IMR-90 (cell line): ENCODE results near the gene ADGRL3. TPM values are rescaled to one million over a fixed set of nuclear protein-coding genes. Genes with fewer than 3 reads are reported as not detected.

Experiments
- ATAC-seq: fragments of 200-7000 bp; cut with Tn5 transposase; 2 replicates; pipeline ENCODE4 v1.9.1; 2020; ENCODE audit warnings: low read depth, mild to moderate bottlenecking, moderate library complexity
- BruUV-seq: library from RNA; stranded (reverse); fragments of 400-500 nt; replicated peaks from 2 replicates; lab custom pipeline; 2021; lab: Mats Ljungman, UMichigan
- CTCF ChIA-PET: fragments of 300-600 bp; formaldehyde crosslinking; extraction: SDS; loops from one replicate; lab custom pipeline; 2021; ENCODE audit warnings: antibody characterized with exemption; lab: Yijun Ruan, JAX
- POLR2A ChIA-PET: fragments of 300-600 bp; sonication (Branson Sonifier 250); formaldehyde crosslinking; loops from one replicate; lab custom pipeline; 2022; ENCODE audit warnings: antibody characterized with exemption; ENCODE audit not compliant: unreplicated experiment; lab: Charles Lee
- DNase-seq: peaks from one replicate; pipeline ENCODE4 v3.0.0; 2013
- H2AFZ ChIP-seq: replicated peaks from 2 replicates; pipeline ENCODE3; 2013; ENCODE audit warnings: low read length, mild to moderate bottlenecking; ENCODE audit not compliant: poor library complexity
- H2AK5ac ChIP-seq: 2 replicates; pipeline ENCODE4 v1.6.1; 2013; ENCODE audit warnings: low read depth, low read length, inconsistent platforms
- H2AK9ac ChIP-seq: replicated peaks from 2 replicates; pipeline ENCODE3; 2013; ENCODE audit warnings: mild to moderate bottlenecking, low read depth, low read length, moderate library complexity; ENCODE audit not compliant: poor library complexity
- H2BK120ac ChIP-seq: 2 replicates; pipeline ENCODE4 v1.6.1; 2013; ENCODE audit warnings: low read depth, low read length, inconsistent platforms
- H2BK15ac ChIP-seq: 3 replicates; pipeline ENCODE4 v1.6.1; 2013; ENCODE audit warnings: low read depth, low read length, inconsistent platforms
- H2BK20ac ChIP-seq: 2 replicates; pipeline ENCODE4 v1.6.1; 2013; ENCODE audit warnings: low read depth, mild to moderate bottlenecking, inconsistent platforms, low read length, moderate library complexity
- H2BK5ac ChIP-seq: 2 replicates; pipeline ENCODE4 v1.6.1; 2013; ENCODE audit warnings: mild to moderate bottlenecking, low read depth, low read length, inconsistent platforms; ENCODE audit not compliant: poor library complexity, severe bottlenecking
- H3K14ac ChIP-seq: replicated peaks from 2 replicates; pipeline ENCODE4 v1.6.1; 2013; ENCODE audit warnings: low read depth, low read length, inconsistent platforms
- H3K18ac ChIP-seq: 2 replicates; pipeline ENCODE4 v1.6.1; 2013; ENCODE audit warnings: low read depth, low read length, control low read depth
- H3K23ac ChIP-seq: 2 replicates; pipeline ENCODE4 v1.6.1; 2013; ENCODE audit warnings: low read depth, low read length, inconsistent platforms
- H3K27ac ChIP-seq: 2 replicates; pipeline ENCODE4 v1.5.1; 2013; ENCODE audit warnings: mild to moderate bottlenecking, control low read depth, low read length; ENCODE audit not compliant: insufficient read depth
- H3K27me3 ChIP-seq: 2 replicates; pipeline ENCODE4 v1.6.1; 2013; ENCODE audit warnings: low read length; ENCODE audit not compliant: control insufficient read depth, insufficient read depth
- H3K36me3 ChIP-seq: 2 replicates; pipeline ENCODE4 v1.6.1; 2013; ENCODE audit warnings: low read length, mixed read lengths; ENCODE audit not compliant: control insufficient read depth, insufficient read depth
- H3K4ac ChIP-seq: 2 replicates; pipeline ENCODE4 v1.6.1; 2013; ENCODE audit warnings: low read depth, low read length, inconsistent platforms
- H3K4me1 ChIP-seq: 2 replicates; pipeline ENCODE4 v1.6.1; 2013; ENCODE audit warnings: low read length, mixed read lengths; ENCODE audit not compliant: control insufficient read depth, insufficient read depth
- H3K4me2 ChIP-seq: 2 replicates; pipeline ENCODE4 v1.6.1; 2013; ENCODE audit warnings: low read depth, mild to moderate bottlenecking, control low read depth, low read length, moderate library complexity
- H3K4me3 ChIP-seq: 2 replicates; pipeline ENCODE4 v1.5.1; 2013; ENCODE audit warnings: low read depth, mild to moderate bottlenecking, control low read depth, low read length, moderate library complexity; ENCODE audit not compliant: insufficient read depth
- H3K56ac ChIP-seq: 2 replicates; pipeline ENCODE4 v1.6.1; 2013; ENCODE audit warnings: low read length, inconsistent platforms; ENCODE audit not compliant: insufficient read depth; ENCODE audit errors: extremely low read depth
- H3K79me1 ChIP-seq, 2 experiments: 2 replicates each; pipeline ENCODE4 v1.6.1; 2013; ENCODE audit warnings: low read length in 2 of 2, inconsistent platforms in 1 of 2, low read depth in 1 of 2
- H3K9ac ChIP-seq: 2 replicates; pipeline ENCODE4 v1.6.1; 2013; ENCODE audit warnings: low read depth, low read length, control low read depth
- H3K9me1 ChIP-seq: 2 replicates; pipeline ENCODE4 v1.6.1; 2013; ENCODE audit warnings: low read length, inconsistent platforms; ENCODE audit not compliant: insufficient read depth
- H3K9me3 ChIP-seq: 2 replicates; pipeline ENCODE4 v1.6.1; 2013; ENCODE audit warnings: low read length; ENCODE audit not compliant: control insufficient read depth, insufficient read depth
- H4K20me1 ChIP-seq: 2 replicates; pipeline ENCODE4 v1.6.1; 2013; ENCODE audit warnings: low read length, inconsistent platforms; ENCODE audit not compliant: insufficient read depth
- H4K5ac ChIP-seq: 2 replicates; pipeline ENCODE4 v1.6.1; 2013; ENCODE audit warnings: mild to moderate bottlenecking, low read depth, low read length, control low read depth
- H4K8ac ChIP-seq, 2 experiments: 2 replicates each; pipeline ENCODE4 v1.6.1; 2013; ENCODE audit warnings: low read depth in 2 of 2, low read length in 2 of 2, control low read depth in 1 of 2, inconsistent platforms in 1 of 2
- H4K91ac ChIP-seq: 2 replicates; pipeline ENCODE4 v1.6.1; 2013; ENCODE audit warnings: low read depth, low read length, inconsistent platforms; ENCODE audit not compliant: insufficient read depth
- BHLHE40 ChIP-seq: fragments of 150-350 bp; IDR thresholded peaks from 2 replicates; pipeline ENCODE4 v1.6.1; 2016; ENCODE audit warnings: mild to moderate bottlenecking, low read depth, low read length
- CEBPB ChIP-seq: IDR thresholded peaks from 2 replicates; pipeline ENCODE4 v1.6.1; 2012; ENCODE audit warnings: low read depth, low read length, improper control_type of control experiment
- CHD1 ChIP-seq: IDR thresholded peaks from 2 replicates; pipeline ENCODE4 v1.6.1; 2012; ENCODE audit warnings: low read depth, low read length, improper control_type of control experiment
- CTCF ChIP-seq: conservative IDR thresholded peaks from 2 replicates; pipeline ENCODE4 v1.5.1; 2012; ENCODE audit warnings: mild to moderate bottlenecking, low read depth, low read length, improper control_type of control experiment
- ELK1 ChIP-seq: fragments of 150-350 bp; IDR thresholded peaks from 2 replicates; pipeline ENCODE4 v1.6.1; 2016; ENCODE audit warnings: low read depth, mild to moderate bottlenecking, low read length, moderate library complexity, borderline replicate concordance
- FOS ChIP-seq: fragments of 150-350 bp; IDR thresholded peaks from 2 replicates; pipeline ENCODE4 v1.6.1; 2016; ENCODE audit warnings: low read depth, low read length
- MAFK ChIP-seq: IDR thresholded peaks from 2 replicates; pipeline ENCODE4 v1.6.1; 2012; ENCODE audit warnings: low read depth, low read length, improper control_type of control experiment
- MAZ ChIP-seq: IDR thresholded peaks from 2 replicates; pipeline ENCODE4 v1.6.1; 2012; ENCODE audit warnings: low read depth, mild to moderate bottlenecking, low read length, improper control_type of control experiment, moderate library complexity, borderline replicate concordance
- MXI1 ChIP-seq: IDR thresholded peaks from 2 replicates; pipeline ENCODE4 v1.6.1; 2012; ENCODE audit warnings: low read depth, mild to moderate bottlenecking, low read length, moderate library complexity, borderline replicate concordance
- NFE2L2 ChIP-seq: fragments of 150-350 bp; IDR thresholded peaks from 2 replicates; pipeline ENCODE4 v1.6.1; 2016; ENCODE audit warnings: low read depth, mild to moderate bottlenecking, low read length
- POLR2A ChIP-seq: IDR thresholded peaks from 2 replicates; pipeline ENCODE4 v1.6.1; 2012; ENCODE audit warnings: mild to moderate bottlenecking, low read depth, low read length
- RAD21 ChIP-seq: IDR thresholded peaks from 2 replicates; pipeline ENCODE4 v1.6.1; 2012; ENCODE audit warnings: low read length, improper control_type of control experiment
- RCOR1 ChIP-seq: IDR thresholded peaks from 2 replicates; pipeline ENCODE4 v1.6.1; 2012; ENCODE audit warnings: mild to moderate bottlenecking, low read length, improper control_type of control experiment; ENCODE audit not compliant: insufficient replicate concordance
- RFX5 ChIP-seq: IDR thresholded peaks from 2 replicates; pipeline ENCODE4 v1.8.0; 2012; ENCODE audit warnings: low read depth, mild to moderate bottlenecking, low read length, moderate library complexity
- SMC3 ChIP-seq: fragments of 150-350 bp; IDR thresholded peaks from 2 replicates; pipeline ENCODE4 v1.6.1; 2016; ENCODE audit warnings: low read depth, mild to moderate bottlenecking, antibody characterized with exemption, low read length, moderate library complexity
- WGBS, 2 experiments: methylation state at CpG; one replicate each; pipeline versions ENCODE4 v1.1.5 to v1.1.7; 2013; ENCODE audit warnings: missing lambda C conversion rate in 2 of 2; ENCODE audit not compliant: insufficient read length in 1 of 2; ENCODE audit errors: extremely low coverage in 2 of 2; 5-methylcytosine and 5-hydroxymethylcytosine counted together
- dilution Hi-C: fragments of 300-500 bp; cut with HindIII; formaldehyde crosslinking; loops from one replicate; pipeline ENCODE4 v1.14.3; 2018; ENCODE audit warnings: low sequenced_read_pairs; ENCODE audit not compliant: unreplicated experiment
- in situ Hi-C: fragments of 300-500 bp; cut with MboI; formaldehyde crosslinking; loops from 3 replicates; pipeline ENCODE4 v1.14.3; 2019; ENCODE audit warnings: low sequenced_read_pairs, inconsistent platforms, mixed read lengths
- intact Hi-C: fragments of 100-400 bp; cut with micrococcal nuclease; formaldehyde crosslinking; loops from 2 replicates; pipeline ENCODE4 v1.10.0; 2022
- polyA plus RNA-seq, 3 experiments: library from polyadenylated mRNA; depleted of rRNA; stranded (reverse); fragments of >200 nt; gene quantifications; 2 replicates each; pipeline ENCODE4 v1.2.3, GENCODE V29; 2012; ENCODE audit warnings: low replicate concordance in 1 of 3
- total RNA-seq: library from RNA; depleted of rRNA; stranded (reverse); fragments of >200 nt; gene quantifications from 2 replicates; pipeline ENCODE4 v1.2.3, GENCODE V29; 2012
- TF ChIP-seq, protein P1 (sequence below): fragments of 150-350 bp; IDR thresholded peaks from 2 replicates; pipeline ENCODE4 v1.6.1; 2017; ENCODE audit warnings: mild to moderate bottlenecking, antibody characterized with exemption, low read length, low read depth

Gene ADGRL3
- total and polyA plus RNA-seq, 2 of the 4 experiments (the other 2 are of a cell fraction), result 0.46 to 2.5 TPM

DNA sequence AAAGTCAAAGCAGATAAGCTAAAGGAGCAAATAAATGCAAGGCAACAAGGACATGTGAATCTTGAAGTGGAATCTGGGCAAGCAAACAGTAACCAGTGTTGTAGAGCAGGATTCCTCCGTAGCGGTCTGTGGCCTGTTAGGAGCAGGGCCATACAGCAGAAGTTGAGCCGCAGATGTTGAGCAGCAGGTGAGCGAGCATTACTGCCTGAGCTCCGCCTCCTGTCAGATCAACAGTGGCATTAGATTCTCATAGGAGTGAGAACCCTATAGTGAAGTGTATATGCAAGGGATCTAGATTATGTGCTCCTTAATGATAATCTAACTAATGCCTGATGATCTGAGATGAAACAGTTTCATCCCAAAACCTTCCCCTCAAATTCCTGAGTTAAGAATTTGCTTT is 550.7 kb downstream of the ADGRL3 start:
- H3K18ac ChIP-seq, result no peak overlapping the region
- no peak overlapping the region for H3K23ac ChIP-seq
- H2AK5ac ChIP-seq, result no peak overlapping the region
- H2BK15ac ChIP-seq, result no peak overlapping the region
- no peak overlapping the region for H3K4me2 ChIP-seq
- no peaks in the 10 kb centered on the region for H3K36me3 ChIP-seq
- no peak overlapping the region for H2AK9ac ChIP-seq
- DNase-seq (no peak), ATAC-seq (no peak)
- intact Hi-C loops (no loop called here), dilution Hi-C loops (no loop called here), in situ Hi-C loops (no loop called here)
- H2BK5ac ChIP-seq, result no peak overlapping the region
- no TSS peak for BruUV-seq
- no peak overlapping the region for H4K91ac ChIP-seq
- H2BK120ac ChIP-seq, result no peak overlapping the region
- no peaks in the 10 kb centered on the region for H3K27me3 ChIP-seq
- TF ChIP-seq SMC3 (no peak), BHLHE40 (no peak), CEBPB (no peak), NFE2L2 (no peak), RCOR1 (no peak), ELK1 (no peak), FOS (no peak), MAZ (no peak), RFX5 (no peak), CHD1 (no peak), POLR2A (no peak), MXI1 (no peak), RAD21 (no peak), CTCF (no peak), MAFK (no peak)
- TF ChIP-seq, protein P1, sequence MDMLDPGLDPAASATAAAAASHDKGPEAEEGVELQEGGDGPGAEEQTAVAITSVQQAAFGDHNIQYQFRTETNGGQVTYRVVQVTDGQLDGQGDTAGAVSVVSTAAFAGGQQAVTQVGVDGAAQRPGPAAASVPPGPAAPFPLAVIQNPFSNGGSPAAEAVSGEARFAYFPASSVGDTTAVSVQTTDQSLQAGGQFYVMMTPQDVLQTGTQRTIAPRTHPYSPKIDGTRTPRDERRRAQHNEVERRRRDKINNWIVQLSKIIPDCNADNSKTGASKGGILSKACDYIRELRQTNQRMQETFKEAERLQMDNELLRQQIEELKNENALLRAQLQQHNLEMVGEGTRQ, result no peak
- H3K4ac ChIP-seq, result no peak overlapping the region
- no peaks in the 10 kb centered on the region for H3K9me1 ChIP-seq
- no peaks in the 10 kb centered on the region for H3K4me1 ChIP-seq
- no peak overlapping the region for H4K8ac ChIP-seq
- no peak overlapping the region for H3K56ac ChIP-seq
- no peak overlapping the region for H3K27ac ChIP-seq
- CTCF ChIA-PET, result no interaction called here
- 68% methylated on average over 3 of the region's 5 CpGs; no CpG with 5 or more reads in 1 of the 2 experiments for WGBS, 2 experiments
- H2BK20ac ChIP-seq, result no peak overlapping the region
- H3K4me3 ChIP-seq, result no peak overlapping the region
- POLR2A ChIA-PET, result no interaction called here
- no peak overlapping the region for H4K5ac ChIP-seq
- H2AFZ ChIP-seq, result no peak overlapping the region
- H4K20me1 ChIP-seq, result no peaks in the 10 kb centered on the region
- no peak overlapping the region for H3K9ac ChIP-seq
- no peak overlapping the region for H3K14ac ChIP-seq
- no peaks in the 10 kb centered on the region for H3K9me3 ChIP-seq
- no peaks in the 10 kb centered on the region for H3K79me1 ChIP-seq
